Nephron progenitor cell (in vitro differentiated cells): ENCODE measurements around the gene ATP6V1C2.

ENCODE experiments used
- DNase-seq: peaks from one replicate; pipeline ENCODE4 v3.0.0; 2021
- H3K27ac Mint-ChIP-seq: 2 replicates; pipeline ENCODE4 v1.8.0; 2021; ENCODE audit warnings: mild to moderate bottlenecking, moderate library complexity, mixed read lengths
- H3K27me3 Mint-ChIP-seq: 2 replicates; pipeline ENCODE4 v1.8.0; 2021; ENCODE audit warnings: mild to moderate bottlenecking, low read depth, mixed read lengths; ENCODE audit not compliant: poor library complexity
- H3K36me3 Mint-ChIP-seq: 2 replicates; pipeline ENCODE4 v1.8.0; 2021; ENCODE audit warnings: low read depth, mixed read lengths
- H3K4me1 Mint-ChIP-seq: 2 replicates; pipeline ENCODE4 v1.8.0; 2021; ENCODE audit warnings: mixed read lengths
- H3K4me3 Mint-ChIP-seq: 2 replicates; pipeline ENCODE4 v1.8.0; 2021; ENCODE audit warnings: mild to moderate bottlenecking, moderate library complexity, mixed read lengths
- H3K9me3 Mint-ChIP-seq: 2 replicates; pipeline ENCODE4 v1.8.0; 2021; ENCODE audit warnings: mild to moderate bottlenecking, moderate library complexity, mixed read lengths
- TF ChIP-seq, protein P1 (sequence below): fragments of 200-600 bp; sonication (generic); IDR thresholded peaks from 2 replicates; pipeline ENCODE4 v1.5.0; 2021; ENCODE audit warnings: antibody characterized with exemption

Gene ATP6V1C2

DNA sequence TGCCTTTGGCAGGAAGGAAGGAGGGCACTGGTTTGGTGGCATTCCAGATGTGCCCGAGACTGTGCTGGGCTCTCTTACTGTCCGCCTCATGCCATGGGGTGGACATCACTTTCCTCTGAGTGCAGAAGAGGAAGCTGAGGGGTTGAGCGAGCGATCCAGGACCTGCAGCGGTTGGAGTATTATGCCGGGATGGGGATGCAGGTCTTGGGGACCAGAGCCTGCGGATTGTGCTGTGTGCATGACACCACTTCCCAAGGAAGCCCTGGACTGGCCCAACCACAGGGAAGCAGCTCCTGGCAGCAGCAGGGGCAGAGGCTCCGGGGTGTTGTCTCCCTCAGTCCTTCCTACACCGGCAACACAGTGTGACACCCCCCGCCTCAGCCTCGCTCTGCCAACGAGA, 44.5 kb downstream of the ATP6V1C2 start:
- Mint-ChIP-seq H3K4me1 (peaks cover 20% of the 10 kb centered on the region), H3K9me3 (no peaks in the 10 kb centered on the region), H3K36me3 (no peaks in the 10 kb centered on the region), H3K27ac (no peak overlapping the region), H3K27me3 (peaks cover under 1% of the 10 kb centered on the region), H3K4me3 (no peak overlapping the region)
- no peak for DNase-seq
- TF ChIP-seq, protein P1, sequence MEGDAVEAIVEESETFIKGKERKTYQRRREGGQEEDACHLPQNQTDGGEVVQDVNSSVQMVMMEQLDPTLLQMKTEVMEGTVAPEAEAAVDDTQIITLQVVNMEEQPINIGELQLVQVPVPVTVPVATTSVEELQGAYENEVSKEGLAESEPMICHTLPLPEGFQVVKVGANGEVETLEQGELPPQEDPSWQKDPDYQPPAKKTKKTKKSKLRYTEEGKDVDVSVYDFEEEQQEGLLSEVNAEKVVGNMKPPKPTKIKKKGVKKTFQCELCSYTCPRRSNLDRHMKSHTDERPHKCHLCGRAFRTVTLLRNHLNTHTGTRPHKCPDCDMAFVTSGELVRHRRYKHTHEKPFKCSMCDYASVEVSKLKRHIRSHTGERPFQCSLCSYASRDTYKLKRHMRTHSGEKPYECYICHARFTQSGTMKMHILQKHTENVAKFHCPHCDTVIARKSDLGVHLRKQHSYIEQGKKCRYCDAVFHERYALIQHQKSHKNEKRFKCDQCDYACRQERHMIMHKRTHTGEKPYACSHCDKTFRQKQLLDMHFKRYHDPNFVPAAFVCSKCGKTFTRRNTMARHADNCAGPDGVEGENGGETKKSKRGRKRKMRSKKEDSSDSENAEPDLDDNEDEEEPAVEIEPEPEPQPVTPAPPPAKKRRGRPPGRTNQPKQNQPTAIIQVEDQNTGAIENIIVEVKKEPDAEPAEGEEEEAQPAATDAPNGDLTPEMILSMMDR, result no peak

DNA sequence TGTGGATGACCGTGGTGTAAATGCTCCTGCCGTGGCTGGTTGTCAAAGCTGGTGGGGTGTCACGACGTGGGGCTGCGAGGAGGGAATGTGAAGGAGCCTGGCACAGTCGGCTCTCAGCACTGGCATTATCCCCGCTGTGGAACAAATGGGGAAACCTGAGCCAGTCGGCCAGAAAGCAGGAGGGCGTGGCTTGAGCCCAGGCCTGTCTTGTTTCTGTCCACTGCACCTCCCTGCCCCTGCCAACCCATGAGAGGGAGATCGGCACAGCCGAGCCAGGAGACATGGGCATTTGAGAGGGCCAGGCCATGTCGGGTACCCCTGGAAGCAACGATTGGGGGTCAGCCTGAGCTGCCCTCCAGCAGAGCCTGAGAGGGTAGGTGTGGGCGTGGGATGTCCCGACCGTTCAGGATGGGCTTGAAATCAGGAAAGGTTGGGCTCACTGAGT, 46.7 kb downstream of the ATP6V1C2 start:
- H3K4me1 Mint-ChIP-seq, result peaks cover 15% of the 10 kb centered on the region
- no peaks in the 10 kb centered on the region for H3K9me3 Mint-ChIP-seq
- H3K27me3 Mint-ChIP-seq, result peaks cover 5% of the 10 kb centered on the region
- no peak for DNase-seq
- no peak overlapping the region for H3K4me3 Mint-ChIP-seq
- H3K27ac Mint-ChIP-seq, result no peak overlapping the region
- TF ChIP-seq, protein P1, result no peak
- H3K36me3 Mint-ChIP-seq, result no peaks in the 10 kb centered on the region

DNA sequence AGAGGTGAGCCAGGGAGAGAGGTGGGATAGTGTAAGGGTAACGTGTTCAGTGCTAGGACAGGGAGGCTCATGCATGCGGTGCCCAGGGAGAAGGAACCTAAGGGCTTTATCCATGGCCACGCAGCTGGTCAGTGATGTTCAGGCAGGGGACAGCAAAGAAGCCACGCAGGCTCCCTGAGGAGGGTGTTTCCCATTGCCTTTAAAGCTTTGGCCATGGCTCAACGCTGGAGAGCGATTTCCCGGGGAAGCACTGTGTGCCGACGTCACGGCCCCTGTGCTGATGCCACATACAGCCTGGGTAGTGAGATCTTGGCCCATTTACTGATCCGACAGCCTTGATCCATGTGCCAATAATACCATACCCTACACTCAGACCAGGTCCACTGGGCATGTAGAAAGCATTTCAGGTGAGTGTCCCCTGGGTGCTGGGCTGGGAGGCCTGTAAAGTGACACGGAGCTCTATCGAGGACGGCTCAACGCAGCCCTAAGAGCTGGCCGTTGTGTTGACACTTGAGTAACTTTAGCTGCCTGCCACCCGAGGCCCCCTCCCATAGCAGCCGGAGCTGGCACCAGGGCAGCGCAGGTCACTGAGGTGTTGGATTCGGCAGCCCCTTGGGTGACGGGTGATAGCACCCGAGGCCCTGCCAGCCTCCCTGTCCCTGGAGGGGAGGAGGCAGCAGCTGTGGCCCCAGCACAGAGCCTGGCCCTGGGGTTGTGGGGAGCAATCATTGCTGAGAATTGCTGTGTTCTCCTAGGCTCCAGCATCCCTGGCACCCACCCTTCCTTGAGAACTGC, 49.7 kb downstream of the ATP6V1C2 start:
- Mint-ChIP-seq H3K4me1 (peaks cover 35% of the 10 kb centered on the region), H3K27me3 (peaks cover 6% of the 10 kb centered on the region), H3K4me3 (no peak overlapping the region), H3K9me3 (no peaks in the 10 kb centered on the region), H3K36me3 (no peaks in the 10 kb centered on the region), H3K27ac (no peak overlapping the region)
- DNase-seq, result no peak
- TF ChIP-seq, protein P1, result no peak

DNA sequence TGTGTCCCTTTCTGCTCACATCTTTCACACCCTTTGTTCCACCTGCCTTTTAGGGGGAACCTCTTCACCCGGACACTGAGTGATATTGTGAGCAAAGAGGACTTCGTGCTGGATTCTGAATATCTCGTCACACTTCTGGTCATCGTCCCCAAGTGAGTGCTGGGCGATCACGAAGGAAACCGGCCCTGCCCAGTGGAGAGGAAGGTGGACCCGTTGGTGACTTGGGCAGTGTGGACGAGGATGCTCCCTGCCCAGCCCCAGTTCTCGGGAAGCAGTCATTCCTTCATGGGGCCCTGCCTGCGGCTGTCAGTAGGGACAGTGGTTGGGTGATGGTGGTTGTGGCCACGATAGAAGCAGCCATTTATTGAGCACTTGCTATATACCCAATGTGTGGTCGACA, 50.4 kb downstream of the ATP6V1C2 start:
- no peak for DNase-seq
- TF ChIP-seq, protein P1, result no peak
- no peak overlapping the region for H3K4me3 Mint-ChIP-seq
- H3K27me3 Mint-ChIP-seq, result peaks cover 6% of the 10 kb centered on the region
- H3K36me3 Mint-ChIP-seq, result no peaks in the 10 kb centered on the region
- peak overlapping the region; percentile 36 for H3K27ac Mint-ChIP-seq
- H3K9me3 Mint-ChIP-seq, result no peaks in the 10 kb centered on the region
- H3K4me1 Mint-ChIP-seq, result peaks cover 35% of the 10 kb centered on the region

DNA sequence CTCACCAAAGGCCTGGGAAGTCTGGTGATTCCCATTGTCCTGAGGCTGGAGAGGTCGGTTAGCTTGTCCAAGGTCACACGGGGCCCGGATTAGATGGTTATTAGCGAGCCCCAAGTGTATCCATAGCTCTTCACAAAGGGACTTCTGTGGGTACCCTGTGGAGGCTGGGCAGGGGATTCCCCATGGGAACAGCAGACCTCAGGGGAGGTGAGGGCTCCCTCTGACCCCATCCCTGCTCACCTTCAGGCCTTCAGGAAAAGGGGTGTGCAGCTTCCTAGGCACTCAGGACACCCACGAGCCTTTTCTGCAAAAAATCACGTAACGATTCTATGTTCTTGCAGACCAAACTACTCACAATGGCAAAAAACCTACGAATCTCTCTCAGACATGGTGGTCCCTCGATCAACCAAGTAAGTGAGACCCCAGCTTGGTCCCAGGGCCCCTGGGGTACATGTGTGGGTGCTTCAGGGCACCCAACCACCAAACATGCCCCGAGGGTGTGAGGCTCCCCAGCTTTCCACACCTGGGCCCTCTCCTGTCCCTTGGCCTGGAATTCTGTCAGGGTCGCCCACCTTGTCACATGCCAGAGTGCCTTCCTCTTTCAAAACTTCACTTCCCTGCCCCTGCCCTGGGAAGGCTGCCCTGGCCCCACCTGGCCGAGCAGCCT, 50.9 kb downstream of the ATP6V1C2 start:
- TF ChIP-seq, protein P1, result no peak
- H3K36me3 Mint-ChIP-seq, result peaks cover 1% of the 10 kb centered on the region

DNA sequence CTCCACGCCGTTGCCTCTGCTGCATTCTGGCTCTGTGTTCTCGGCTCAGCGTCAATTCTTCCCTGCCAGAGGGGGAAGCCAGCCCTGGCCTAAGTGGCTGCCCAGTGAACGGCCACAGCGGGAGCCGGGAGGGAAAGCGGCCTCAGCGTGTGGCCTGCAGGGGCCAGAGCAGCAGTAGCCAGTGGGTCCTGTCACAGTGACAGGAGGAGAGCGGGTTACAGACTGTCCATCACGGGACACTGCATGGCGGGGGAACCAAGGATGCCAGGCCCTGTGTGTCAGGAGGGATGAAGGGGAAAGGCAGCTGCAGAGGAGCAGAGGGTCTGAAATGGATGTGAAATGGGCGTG, 51.4 kb downstream of the ATP6V1C2 start:
- no peak for DNase-seq
- H3K4me3 Mint-ChIP-seq, result no peak overlapping the region
- peaks cover 4% of the 10 kb centered on the region for H3K36me3 Mint-ChIP-seq
- H3K27me3 Mint-ChIP-seq, result peaks cover 6% of the 10 kb centered on the region
- H3K4me1 Mint-ChIP-seq, result peaks cover 33% of the 10 kb centered on the region
- H3K9me3 Mint-ChIP-seq, result no peaks in the 10 kb centered on the region
- TF ChIP-seq, protein P1, result no peak
- peak overlapping the region; percentile 66 for H3K27ac Mint-ChIP-seq

More for the DNA sequence above, 50.9 kb downstream of the ATP6V1C2 start:
- no peak for DNase-seq
- H3K4me3 Mint-ChIP-seq, result no peak overlapping the region
- no peaks in the 10 kb centered on the region for H3K9me3 Mint-ChIP-seq
- H3K27ac Mint-ChIP-seq, result no peak overlapping the region
- peaks cover 35% of the 10 kb centered on the region for H3K4me1 Mint-ChIP-seq
- H3K27me3 Mint-ChIP-seq, result peaks cover 6% of the 10 kb centered on the region
